CD4-positive, CD25-positive, alpha-beta regulatory T cell (primary cell): Measurements from ENCODE around the gene FMN2. TPM values are rescaled to one million over a fixed set of nuclear protein-coding genes. Genes with fewer than 3 reads are reported as not detected.

ENCODE experiments used
- ATAC-seq, 2 donors: fragments of 150-1000 bp; cut with Tn5 transposase; one replicate each; pipeline ENCODE4 v1.10.0; 2021; ENCODE audit warnings: low read depth in 2 of 2, moderate number of reproducible peaks in 2 of 2, moderate library complexity in 1 of 2
- DNase-seq, 3 donors: peaks; one replicate each; pipeline versions ENCODE4 v3.0.0 to v3.0.0-alpha.2; 2012 to 2022; ENCODE audit warnings: mixed read lengths in 1 of 3
- H3K27ac ChIP-seq: one replicate; pipeline ENCODE4 v1.7.0; 2013; ENCODE audit warnings: mild to moderate bottlenecking, low read length; ENCODE audit not compliant: insufficient read depth, poor library complexity, severe bottlenecking
- H3K27me3 ChIP-seq: one replicate; pipeline ENCODE4 v1.7.0; 2013; ENCODE audit warnings: low read length; ENCODE audit not compliant: control insufficient read depth, insufficient read depth
- H3K36me3 ChIP-seq: one replicate; pipeline ENCODE4 v1.7.0; 2013; ENCODE audit warnings: mild to moderate bottlenecking, low read length, moderate library complexity; ENCODE audit not compliant: control insufficient read depth, insufficient read depth
- H3K4me1 ChIP-seq: 2 replicates; pipeline ENCODE4 v1.7.0; 2013; ENCODE audit warnings: mild to moderate bottlenecking, low read length; ENCODE audit not compliant: insufficient read depth, control insufficient read depth, poor library complexity, severe bottlenecking
- H3K4me3 ChIP-seq: one replicate; pipeline ENCODE4 v1.7.0; 2013; ENCODE audit warnings: low read depth, mild to moderate bottlenecking, low read length, moderate library complexity
- H3K9me3 ChIP-seq, 2 experiments: 1 replicate in 1 of 2; 2 replicates in 1 of 2; pipeline ENCODE4 v1.7.0; 2013; ENCODE audit warnings: low read length in 2 of 2, mild to moderate bottlenecking in 1 of 2, moderate library complexity in 1 of 2; ENCODE audit not compliant: control insufficient read depth in 2 of 2
- H3K27ac Mint-ChIP-seq, 3 donors: one replicate each; pipeline ENCODE4 v1.8.0; 2020 to 2022; ENCODE audit warnings: mild to moderate bottlenecking in 3 of 3, mixed read lengths in 3 of 3, moderate library complexity in 2 of 3
- H3K27me3 Mint-ChIP-seq: one replicate; pipeline ENCODE4 v1.8.0; 2022; ENCODE audit warnings: mild to moderate bottlenecking, mixed read lengths
- H3K36me3 Mint-ChIP-seq: one replicate; pipeline ENCODE4 v1.8.0; 2020; ENCODE audit warnings: mixed read lengths
- H3K4me1 Mint-ChIP-seq, 4 donors: one replicate each; pipeline ENCODE4 v1.8.0; 2020 to 2022; ENCODE audit warnings: mixed read lengths in 4 of 4, mild to moderate bottlenecking in 1 of 4
- H3K4me3 Mint-ChIP-seq, 4 donors: one replicate each; pipeline ENCODE4 v1.8.0; 2020 to 2022; ENCODE audit warnings: mild to moderate bottlenecking in 4 of 4, mixed read lengths in 4 of 4, moderate library complexity in 3 of 4
- H3K9me3 Mint-ChIP-seq, 7 donors: one replicate each; pipeline ENCODE4 v1.8.0; 2020 to 2022; ENCODE audit warnings: mixed read lengths in 7 of 7, mild to moderate bottlenecking in 3 of 7, moderate library complexity in 2 of 7
- polyA plus RNA-seq, 4 donors: library from polyadenylated mRNA; unstranded; fragments of 300-500 nt; fragmentation: Illumina TruSeq; gene quantifications; one replicate each; pipeline ENCODE4 v1.2.3, GENCODE V29; 2021
- total RNA-seq: library from RNA; stranded (reverse); gene quantifications from one replicate; pipeline ENCODE4 v1.2.3, GENCODE V29; 2022

Gene FMN2
- total and polyA plus RNA-seq, 5 donors from 2014 or later, result not detected

DNA sequence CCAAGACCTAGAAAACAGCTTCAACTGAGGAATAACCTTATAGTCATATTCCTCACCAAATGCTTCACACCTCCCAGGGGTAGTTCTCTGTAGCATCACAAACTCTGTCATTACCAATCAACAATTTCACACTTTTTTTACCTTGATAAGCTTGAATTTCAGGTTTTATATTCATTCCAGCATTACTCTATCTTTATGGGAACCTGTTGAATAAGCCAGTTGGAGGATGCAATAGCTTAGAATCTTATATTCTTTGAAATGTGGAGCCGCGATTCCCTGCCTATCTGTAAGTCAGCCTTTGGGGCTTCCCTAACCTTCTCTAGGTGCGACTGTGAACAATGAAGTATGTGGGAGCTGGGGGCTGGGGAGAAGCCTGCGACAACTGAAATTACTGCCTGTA, 374.8 kb downstream of the FMN2 start:
- H3K27me3 Mint-ChIP-seq, result no peaks in the 10 kb centered on the region

DNA sequence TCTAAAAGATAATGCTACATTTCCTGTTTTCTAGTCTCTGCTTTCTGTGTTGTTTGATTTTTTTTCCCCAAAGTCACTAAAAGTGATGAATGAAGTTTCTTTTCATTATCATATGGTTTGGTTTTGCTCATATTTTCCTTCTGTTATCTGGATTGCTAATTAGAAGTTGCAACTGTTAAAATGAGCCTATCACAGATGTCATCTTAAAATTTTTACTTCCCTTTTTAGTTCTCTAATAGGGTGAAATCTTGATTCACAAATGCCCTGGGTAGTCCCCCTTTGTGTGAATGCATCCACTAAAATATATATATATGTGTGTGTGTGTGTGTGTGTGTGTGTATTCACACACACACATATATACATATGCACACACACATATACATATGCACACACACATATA, 376.2 kb downstream of the FMN2 start:
- no peak overlapping the region for H3K4me3 Mint-ChIP-seq
- DNase-seq (no peak), ATAC-seq (no peak)
- no peak overlapping the region for H3K27ac ChIP-seq
- no peak overlapping the region for H3K4me3 ChIP-seq
- peaks cover 0 to 8% (median 1%) of the 10 kb centered on the region in 7 donors for H3K9me3 Mint-ChIP-seq
- no peaks in the 10 kb centered on the region for H3K36me3 Mint-ChIP-seq
- no peaks in the 10 kb centered on the region for H3K9me3 ChIP-seq
- H3K4me1 Mint-ChIP-seq, result no peaks in the 10 kb centered on the region
- no peaks in the 10 kb centered on the region for H3K36me3 ChIP-seq
- no peaks in the 10 kb centered on the region for H3K4me1 ChIP-seq
- H3K27me3 ChIP-seq, result no peaks in the 10 kb centered on the region
- no peak overlapping the region for H3K27ac Mint-ChIP-seq
- no peaks in the 10 kb centered on the region for H3K27me3 Mint-ChIP-seq

More for the DNA sequence above, 374.8 kb downstream of the FMN2 start:
- no peak for ATAC-seq
- Mint-ChIP-seq H3K36me3 (no peaks in the 10 kb centered on the region), H3K4me1 (no peaks in the 10 kb centered on the region), H3K27ac (no peak overlapping the region), H3K9me3 (peaks cover 0 to 12% (median 5%) of the 10 kb centered on the region in 7 donors), H3K4me3 (no peak overlapping the region)
- H3K27me3 ChIP-seq, result no peaks in the 10 kb centered on the region
- no peaks in the 10 kb centered on the region for H3K4me1 ChIP-seq
- DNase-seq, result no peak
- no peak overlapping the region for H3K4me3 ChIP-seq
- no peaks in the 10 kb centered on the region for H3K9me3 ChIP-seq
- H3K27ac ChIP-seq, result no peak overlapping the region
- H3K36me3 ChIP-seq, result no peaks in the 10 kb centered on the region

DNA sequence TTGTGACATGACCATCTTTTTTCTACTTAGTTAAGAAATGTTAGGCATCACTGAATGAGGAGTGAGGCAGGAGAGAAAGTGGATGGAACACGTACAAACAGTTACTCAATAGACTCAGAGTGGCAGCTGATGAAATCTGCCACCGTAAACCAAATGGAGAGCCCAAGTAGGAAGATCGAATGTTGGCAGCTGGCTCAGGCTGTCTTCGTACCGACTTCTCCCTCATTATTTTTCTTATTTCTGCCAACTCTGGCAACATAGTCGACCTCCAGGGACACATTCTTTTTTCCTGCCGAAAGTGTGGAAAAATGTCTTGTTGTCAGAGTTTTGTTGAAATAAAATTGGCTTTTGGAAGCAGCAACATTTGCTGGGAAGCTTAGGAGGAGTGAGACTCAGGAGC, 377.0 kb downstream of the FMN2 start:
- no peaks in the 10 kb centered on the region for H3K4me1 ChIP-seq
- H3K36me3 ChIP-seq, result no peaks in the 10 kb centered on the region
- ATAC-seq (no peak), DNase-seq (no peak)
- H3K27ac ChIP-seq, result no peak overlapping the region
- no peak overlapping the region for H3K27ac Mint-ChIP-seq
- H3K27me3 Mint-ChIP-seq, result no peaks in the 10 kb centered on the region
- H3K9me3 ChIP-seq, result no peaks in the 10 kb centered on the region
- H3K27me3 ChIP-seq, result no peaks in the 10 kb centered on the region
- H3K4me3 Mint-ChIP-seq, result no peak overlapping the region
- H3K4me1 Mint-ChIP-seq, result no peaks in the 10 kb centered on the region
- H3K4me3 ChIP-seq, result no peak overlapping the region
- peaks cover 0 to 7% (median 1%) of the 10 kb centered on the region in 7 donors for H3K9me3 Mint-ChIP-seq
- no peaks in the 10 kb centered on the region for H3K36me3 Mint-ChIP-seq

DNA sequence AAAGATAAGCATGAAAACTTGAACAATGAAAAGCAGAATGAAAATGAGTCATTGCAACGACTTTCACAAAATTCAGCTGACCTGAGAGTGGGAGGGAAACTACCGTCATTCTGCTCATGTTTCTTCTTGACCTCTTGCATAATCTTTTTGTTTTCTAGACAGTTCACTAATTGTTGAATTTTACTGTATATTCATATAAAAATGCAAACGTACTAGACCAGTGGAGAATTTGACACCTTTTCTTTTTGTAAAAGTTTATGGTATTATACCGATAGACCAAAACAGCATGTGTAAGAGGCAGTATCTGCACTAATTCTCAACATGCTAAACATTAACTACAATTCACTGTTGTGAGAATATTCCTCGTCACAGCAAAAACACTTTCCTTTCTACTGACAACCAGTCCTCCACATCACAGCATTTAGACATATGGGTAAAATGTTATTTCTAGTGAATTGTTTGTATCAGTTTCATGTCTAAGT, 382.5 kb downstream of the FMN2 start:
- H3K9me3 ChIP-seq, result peaks cover 0 to 3% of the 10 kb centered on the region in 2 experiments
- H3K36me3 ChIP-seq, result no peaks in the 10 kb centered on the region
- Mint-ChIP-seq H3K27ac (no peak overlapping the region), H3K36me3 (no peaks in the 10 kb centered on the region), H3K9me3 (peaks cover 0 to 10% (median 5%) of the 10 kb centered on the region in 7 donors), H3K27me3 (no peaks in the 10 kb centered on the region), H3K4me1 (no peaks in the 10 kb centered on the region), H3K4me3 (no peak overlapping the region)
- no peak overlapping the region for H3K4me3 ChIP-seq
- no peak overlapping the region for H3K27ac ChIP-seq
- no peaks in the 10 kb centered on the region for H3K4me1 ChIP-seq
- no peak for ATAC-seq
- H3K27me3 ChIP-seq, result no peaks in the 10 kb centered on the region
- DNase-seq, result no peak

DNA sequence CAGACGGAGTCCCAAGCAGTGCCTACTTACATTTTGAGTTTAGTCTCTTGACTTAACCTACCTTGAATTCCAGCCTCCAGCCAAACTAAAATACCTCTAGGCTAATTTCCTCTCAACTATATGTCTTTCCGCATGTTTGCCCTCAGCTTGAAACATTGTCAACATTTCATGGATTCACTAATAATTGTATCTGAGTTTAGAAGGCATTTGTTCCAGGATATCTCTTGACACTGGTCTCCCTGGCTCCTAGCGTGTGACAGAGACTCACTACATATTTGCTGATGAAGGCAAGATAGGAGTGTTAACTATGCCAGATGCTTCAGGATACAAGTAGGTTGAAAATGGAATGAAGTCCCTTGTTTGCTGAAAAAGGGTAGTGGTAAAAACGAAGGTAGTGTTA, 384.1 kb downstream of the FMN2 start:
- Histone ChIP-seq H3K4me3 (no peak overlapping the region), H3K9me3 (peaks cover 0 to 3% of the 10 kb centered on the region in 2 experiments), H3K27me3 (no peaks in the 10 kb centered on the region), H3K27ac (no peak overlapping the region), H3K4me1 (no peaks in the 10 kb centered on the region), H3K36me3 (no peaks in the 10 kb centered on the region)
- Mint-ChIP-seq H3K27me3 (no peaks in the 10 kb centered on the region), H3K4me3 (no peak overlapping the region), H3K4me1 (no peaks in the 10 kb centered on the region), H3K36me3 (no peaks in the 10 kb centered on the region), H3K9me3 (peaks cover 0 to 13% (median 5%) of the 10 kb centered on the region in 7 donors), H3K27ac (no peak overlapping the region)
- ATAC-seq, result no peak
- DNase-seq, result no peak

DNA sequence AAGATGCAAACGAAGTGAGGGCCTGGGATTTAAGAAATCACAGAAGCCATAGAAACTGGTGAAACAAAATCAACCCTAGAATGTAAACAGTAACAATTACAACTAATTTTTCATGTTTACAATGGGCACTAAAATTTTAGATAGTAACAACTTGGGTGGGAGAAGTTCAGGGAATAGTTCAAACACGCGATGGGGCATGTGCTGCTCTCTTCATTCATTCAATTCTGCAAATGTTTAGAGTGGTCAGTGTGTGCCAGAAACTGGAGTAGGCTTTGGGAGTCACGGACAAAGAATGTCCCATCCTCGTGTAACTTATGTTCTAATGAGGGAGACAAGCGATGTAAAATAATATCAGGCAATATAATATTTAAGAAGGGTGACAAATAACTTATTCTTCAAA, 386.9 kb downstream of the FMN2 start:
- H3K9me3 ChIP-seq, result peaks cover 0 to 3% of the 10 kb centered on the region in 2 experiments
- Mint-ChIP-seq H3K27me3 (no peaks in the 10 kb centered on the region), H3K36me3 (no peaks in the 10 kb centered on the region), H3K4me1 (no peaks in the 10 kb centered on the region), H3K4me3 (no peak overlapping the region), H3K9me3 (peaks cover 0 to 14% (median 7%) of the 10 kb centered on the region in 7 donors), H3K27ac (no peak overlapping the region)
- DNase-seq (no peak), ATAC-seq (no peak)
- no peak overlapping the region for H3K4me3 ChIP-seq
- no peaks in the 10 kb centered on the region for H3K36me3 ChIP-seq
- no peak overlapping the region for H3K27ac ChIP-seq
- no peaks in the 10 kb centered on the region for H3K4me1 ChIP-seq
- no peaks in the 10 kb centered on the region for H3K27me3 ChIP-seq

DNA sequence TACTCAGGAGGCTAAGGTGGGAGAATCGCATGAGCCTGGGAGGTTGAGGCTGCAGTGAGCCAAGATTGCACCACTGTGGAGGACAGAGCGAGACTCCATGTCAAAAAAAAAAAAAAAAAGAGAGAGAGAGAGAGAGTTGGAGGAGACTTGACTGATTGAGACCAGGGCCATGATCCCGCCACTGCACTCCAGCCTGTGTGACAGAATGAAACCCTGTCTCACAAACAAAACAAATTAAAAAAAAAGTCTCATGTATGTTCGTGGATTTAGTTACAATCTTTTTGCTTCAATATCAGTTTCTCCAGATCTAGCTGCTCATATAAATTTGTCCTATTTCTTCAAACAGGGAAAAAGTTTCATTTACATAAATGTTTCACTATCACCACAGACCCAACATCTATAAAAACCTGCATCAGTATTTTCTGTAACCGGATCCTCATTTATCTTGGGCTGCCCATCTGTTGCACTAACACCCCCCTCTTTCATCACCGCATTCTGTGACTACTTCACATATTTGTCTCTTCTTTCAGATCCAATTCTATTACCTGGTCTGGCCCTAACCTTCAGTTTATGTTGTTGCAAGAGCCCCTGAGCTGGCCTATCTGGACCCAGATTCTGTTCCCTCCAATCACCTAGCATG, 393.2 kb downstream of the FMN2 start:
- Histone ChIP-seq H3K4me3 (no peak overlapping the region), H3K36me3 (no peaks in the 10 kb centered on the region), H3K27me3 (no peaks in the 10 kb centered on the region), H3K4me1 (no peaks in the 10 kb centered on the region), H3K9me3 (no peaks in the 10 kb centered on the region), H3K27ac (no peak overlapping the region)
- no peaks in the 10 kb centered on the region for H3K4me1 Mint-ChIP-seq
- no peaks in the 10 kb centered on the region for H3K36me3 Mint-ChIP-seq
- no peaks in the 10 kb centered on the region for H3K27me3 Mint-ChIP-seq
- peaks cover 2 to 15% (median 6%) of the 10 kb centered on the region in 7 donors for H3K9me3 Mint-ChIP-seq
- H3K4me3 Mint-ChIP-seq, result no peak overlapping the region
- ATAC-seq, result no peak
- no peak overlapping the region for H3K27ac Mint-ChIP-seq
- DNase-seq, result no peak

DNA sequence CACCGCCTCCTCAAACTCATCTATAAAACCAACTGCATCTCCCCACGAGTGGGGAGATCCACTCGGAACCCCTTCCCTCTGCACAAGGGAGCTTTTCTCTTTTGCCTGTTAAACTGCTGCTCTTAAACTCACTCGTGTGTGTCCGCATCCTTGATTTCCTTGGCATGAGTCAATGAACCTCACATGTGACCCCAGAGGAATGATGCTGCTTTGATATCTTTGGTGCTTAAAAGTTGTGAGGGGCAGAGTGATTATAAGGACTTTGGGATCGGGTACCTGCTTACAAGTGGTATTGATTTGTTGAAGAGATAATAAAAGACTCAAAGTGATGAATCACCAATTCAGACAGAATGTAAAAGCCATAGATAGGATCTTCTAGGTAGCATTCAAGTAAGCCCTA, 394.9 kb downstream of the FMN2 start:
- ATAC-seq (no peak), DNase-seq (no peak)
- H3K27ac Mint-ChIP-seq, result no peak overlapping the region
- Histone ChIP-seq H3K27me3 (no peaks in the 10 kb centered on the region), H3K36me3 (no peaks in the 10 kb centered on the region), H3K4me1 (no peaks in the 10 kb centered on the region), H3K9me3 (no peaks in the 10 kb centered on the region), H3K27ac (no peak overlapping the region), H3K4me3 (no peak overlapping the region)
- no peaks in the 10 kb centered on the region for H3K36me3 Mint-ChIP-seq
- peaks cover 0 to 17% (median 4%) of the 10 kb centered on the region in 7 donors for H3K9me3 Mint-ChIP-seq
- H3K4me1 Mint-ChIP-seq, result no peaks in the 10 kb centered on the region
- H3K27me3 Mint-ChIP-seq, result no peaks in the 10 kb centered on the region
- no peak overlapping the region for H3K4me3 Mint-ChIP-seq
